Thyroid gland (tissue), 4 donors: ENCODE results near the gene TGIF2.
A peak's percentile ranks its signal among the peaks of the same experiment; 100 is the strongest.

Source experiments
- POLR2A ChIP-seq, 2 donors: fragments of 450-650 bp; IDR thresholded peaks; one replicate each; pipeline ENCODE4 v1.6.1; 2017; ENCODE audit warnings: antibody characterized with exemption in 2 of 2, mild to moderate bottlenecking in 2 of 2, moderate library complexity in 1 of 2
- TF ChIP-seq, protein P1 (sequence below), 6 experiments: fragments of 200-600 bp in 3 of 6; fragments of 450-650 bp in 3 of 6; sonication (generic) in 3 of 6; IDR thresholded peaks; one replicate each; pipeline ENCODE4 v1.5.1; 2016 to 2019; ENCODE audit warnings: antibody characterized with exemption in 6 of 6, mild to moderate bottlenecking in 2 of 6, inconsistent platforms in 1 of 6, moderate library complexity in 1 of 6

- no peak for TF ChIP-seq POLR2A (IDR thresholded peaks at IDR 0.05)
- TF ChIP-seq, protein P1, sequence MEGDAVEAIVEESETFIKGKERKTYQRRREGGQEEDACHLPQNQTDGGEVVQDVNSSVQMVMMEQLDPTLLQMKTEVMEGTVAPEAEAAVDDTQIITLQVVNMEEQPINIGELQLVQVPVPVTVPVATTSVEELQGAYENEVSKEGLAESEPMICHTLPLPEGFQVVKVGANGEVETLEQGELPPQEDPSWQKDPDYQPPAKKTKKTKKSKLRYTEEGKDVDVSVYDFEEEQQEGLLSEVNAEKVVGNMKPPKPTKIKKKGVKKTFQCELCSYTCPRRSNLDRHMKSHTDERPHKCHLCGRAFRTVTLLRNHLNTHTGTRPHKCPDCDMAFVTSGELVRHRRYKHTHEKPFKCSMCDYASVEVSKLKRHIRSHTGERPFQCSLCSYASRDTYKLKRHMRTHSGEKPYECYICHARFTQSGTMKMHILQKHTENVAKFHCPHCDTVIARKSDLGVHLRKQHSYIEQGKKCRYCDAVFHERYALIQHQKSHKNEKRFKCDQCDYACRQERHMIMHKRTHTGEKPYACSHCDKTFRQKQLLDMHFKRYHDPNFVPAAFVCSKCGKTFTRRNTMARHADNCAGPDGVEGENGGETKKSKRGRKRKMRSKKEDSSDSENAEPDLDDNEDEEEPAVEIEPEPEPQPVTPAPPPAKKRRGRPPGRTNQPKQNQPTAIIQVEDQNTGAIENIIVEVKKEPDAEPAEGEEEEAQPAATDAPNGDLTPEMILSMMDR (IDR thresholded peaks at IDR 0.05) = peak in 1 of 6 experiments; percentile 18
Observed at GRCh38 chr20:36538026-36538722, 35.2 kb upstream of the TGIF2 start.
